SH-SY5Y (cell line): ENCODE measurements around the gene SH2D7.

Source experiments
- GATA2 ChIP-seq: IDR thresholded peaks from 2 replicates; pipeline ENCODE4 v1.6.1; 2011; ENCODE audit warnings: mild to moderate bottlenecking, low read depth, low read length
- GATA3 ChIP-seq: IDR thresholded peaks from 2 replicates; pipeline ENCODE4 v1.6.1; 2011; ENCODE audit warnings: low read depth, mild to moderate bottlenecking, low read length, moderate library complexity

- TF ChIP-seq GATA2 (no peak), GATA3 (no peak)
These were observed 11.7 kb downstream of the SH2D7 start for GRCh38 chr15:78104119-78104479.
